ENCODE data around the gene PRKCB.

- TF ChIP-seq SP2 (IDR thresholded peaks at IDR 0.05; ENCODE audit: low read length) (no peak), CEBPB (IDR thresholded peaks at IDR 0.05; ENCODE audit: low read depth, low read length) (no peak), CTCF (IDR thresholded peaks at IDR 0.05; ENCODE audit: control extremely low read depth in 1 of 3, insufficient read depth in 1 of 3, low read depth in 1 of 3, low read length in 3 of 3) (no peak), YY1 (IDR thresholded peaks at IDR 0.05; ENCODE audit: low read depth, low read length) (no peak)
These were observed 302.8 kb downstream of the PRKCB start for GRCh38 chr16:24138575-24138974.
